GM18873 (cell line): Measurements from ENCODE around the gene TRIM26.

Experiments used
- ATAC-seq: cut with Tn5 transposase; IDR thresholded peaks from one replicate; pipeline ENCODE4 v1.9.1; 2021; ENCODE audit warnings: mild to moderate bottlenecking, moderate library complexity, moderate number of reproducible peaks; ENCODE audit not compliant: unreplicated experiment, low FRiP score

TRIM26 gene

GRCh38 chr6:30211899-30212298 lies 1.3 kb downstream of the TRIM26 start:
- no peak for ATAC-seq

DNA sequence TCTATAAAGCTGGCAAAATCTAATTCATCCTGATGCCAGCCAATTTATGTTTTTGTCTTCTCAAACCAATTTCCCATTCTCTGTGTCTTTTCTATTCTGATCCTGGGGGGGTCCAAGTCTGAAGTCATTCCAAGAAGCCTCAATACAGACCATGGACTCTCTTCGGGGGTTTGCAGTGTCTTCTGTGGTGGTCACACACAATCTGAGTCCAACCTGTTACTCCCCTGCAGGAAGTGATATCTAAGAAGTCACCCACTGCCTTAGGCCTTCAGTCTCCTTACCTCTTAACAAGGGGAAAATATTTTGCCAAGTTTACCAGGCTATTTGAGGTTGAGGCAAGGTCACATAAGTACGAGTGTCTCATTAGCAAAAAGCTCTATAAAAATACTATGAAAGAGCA lies 1.9 kb downstream of the TRIM26 start:
- ATAC-seq = no peak

DNA sequence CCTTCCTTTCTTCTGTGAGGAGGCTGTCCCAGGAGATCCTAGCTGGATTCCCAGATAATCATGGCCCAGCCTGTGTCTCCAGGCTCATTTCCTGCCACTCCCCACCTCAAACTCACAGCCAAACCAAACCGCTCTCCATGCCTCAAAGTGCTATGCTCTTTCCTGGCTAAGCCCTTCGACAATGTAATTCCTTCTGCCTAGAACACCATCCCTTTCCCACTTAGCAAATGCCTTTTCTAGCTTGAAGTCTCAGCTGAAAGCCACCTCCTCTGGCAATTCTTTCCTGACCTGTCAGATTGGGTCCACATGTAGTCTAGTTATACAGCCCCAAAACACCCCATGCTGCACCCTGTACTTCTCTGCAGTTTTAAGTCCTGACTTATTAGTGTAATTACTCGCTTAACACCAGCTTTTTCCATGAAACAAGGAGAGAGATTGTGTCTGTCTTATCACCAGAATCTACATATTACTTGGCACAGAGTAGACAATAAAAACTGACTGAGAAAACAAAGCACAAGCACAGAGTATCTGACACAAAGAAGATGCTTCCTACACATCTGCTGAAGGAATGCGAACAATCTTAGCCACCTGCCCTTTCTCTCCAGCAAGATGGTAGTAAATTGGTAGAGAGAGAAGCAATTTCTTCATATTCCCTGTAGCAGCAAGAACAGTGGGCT lies 5.4 kb downstream of the TRIM26 start:
- ATAC-seq = no peak

GRCh38 chr6:30206799-30207618 lies 6.2 kb downstream of the TRIM26 start:
- ATAC-seq = no peak

GRCh38 chr6:30206152-30206551 lies 7.1 kb downstream of the TRIM26 start:
- ATAC-seq = no peak

DNA sequence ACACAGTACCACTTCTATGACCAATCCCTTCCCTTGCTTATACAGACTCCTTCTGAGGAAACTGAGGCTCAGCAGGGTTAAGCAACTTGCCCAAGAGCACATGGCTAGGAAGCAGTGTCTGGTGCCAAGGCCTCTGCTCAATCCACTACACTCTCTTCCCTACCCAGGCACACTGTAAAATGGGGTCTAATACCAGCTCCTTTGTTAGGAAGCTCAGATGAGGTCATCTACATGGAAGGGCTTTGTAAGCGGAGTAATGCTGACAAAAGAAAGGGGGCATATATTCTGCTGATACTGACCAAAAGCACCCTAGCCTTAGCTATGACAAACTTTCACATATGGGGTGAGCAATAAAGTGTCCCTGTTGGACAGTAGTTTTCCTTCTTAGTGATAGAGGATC lies 9.1 kb downstream of the TRIM26 start:
- ATAC-seq = no peak

- no peak for ATAC-seq
These were observed 10.8 kb downstream of the TRIM26 start for GRCh38 chr6:30202366-30202765.

DNA sequence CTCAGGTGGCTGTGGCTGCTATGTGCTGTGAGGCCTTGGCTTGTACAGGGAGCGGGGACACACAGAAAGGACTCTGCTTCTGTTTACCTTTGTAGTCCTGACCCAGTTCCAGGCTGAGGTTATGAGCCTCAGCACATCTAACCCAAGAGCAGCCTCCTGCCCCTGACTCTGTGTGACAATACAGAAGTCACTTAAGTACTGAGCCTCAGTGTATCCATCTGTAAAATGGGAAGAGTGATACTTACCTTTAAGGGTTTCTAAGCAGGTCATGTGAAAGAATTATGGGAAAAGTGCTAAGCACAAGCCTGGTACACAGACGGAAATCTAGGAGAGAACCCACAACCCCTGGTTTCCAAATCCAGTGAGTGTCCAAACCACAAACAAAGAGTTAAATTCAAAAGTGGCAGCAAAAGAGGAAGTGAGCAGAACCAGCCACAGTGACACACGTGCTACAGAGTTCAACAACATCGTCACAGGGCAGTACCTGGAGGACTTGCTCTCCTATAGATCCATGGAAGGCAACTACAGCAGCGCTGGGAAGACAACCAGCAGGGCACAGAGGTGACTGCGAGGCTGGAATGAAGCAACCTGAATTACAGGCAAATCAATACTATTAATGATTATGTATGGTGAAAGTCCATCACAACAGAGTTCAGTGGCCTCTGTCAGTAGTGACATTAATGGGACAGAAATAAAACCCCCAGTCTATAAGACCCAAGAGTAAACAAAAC lies 12.5 kb downstream of the TRIM26 start:
- no peak for ATAC-seq

DNA sequence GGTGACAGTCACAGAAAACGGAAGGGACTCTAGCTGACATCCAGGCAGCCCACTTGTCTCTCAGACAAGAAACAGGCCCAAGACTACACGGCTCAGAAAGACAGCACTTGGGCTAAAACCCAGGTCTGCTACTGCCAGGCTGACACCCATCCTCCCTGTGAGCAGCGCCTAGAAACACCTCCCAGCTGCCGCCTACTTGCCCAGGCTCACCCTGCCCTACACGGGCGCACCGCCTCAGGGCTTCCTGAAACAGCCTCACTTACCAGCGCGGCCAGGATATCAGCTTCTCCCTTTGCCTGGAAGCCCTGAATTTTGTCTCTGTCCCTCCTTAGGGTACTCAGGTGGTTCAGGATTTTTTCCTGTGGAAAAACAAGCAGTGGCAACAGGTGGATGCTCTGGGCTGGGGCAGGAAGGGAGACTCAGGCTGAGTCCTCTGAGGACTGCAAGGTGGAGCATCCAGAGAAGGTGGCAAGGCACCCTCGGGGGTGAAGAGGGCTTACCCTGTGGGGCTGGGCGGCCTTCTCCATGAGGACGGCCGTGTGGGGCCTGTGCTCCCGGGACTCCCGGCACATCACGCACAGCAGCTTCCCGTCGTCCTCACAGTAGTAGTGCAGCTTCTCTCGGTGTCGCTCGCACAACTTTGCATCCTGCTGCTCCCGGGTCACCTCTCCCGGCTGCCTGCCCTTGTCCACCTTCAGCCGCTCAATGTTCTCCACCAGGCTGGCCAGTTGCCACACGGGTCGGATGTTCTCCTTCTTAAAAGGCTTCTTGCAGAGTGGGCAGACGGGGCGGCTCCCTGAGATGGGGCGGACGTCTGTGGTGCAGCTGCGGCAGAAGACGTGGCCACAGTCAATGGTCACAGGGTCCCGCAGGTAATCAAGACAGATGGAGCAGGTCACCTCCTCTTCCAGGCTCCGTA lies 14.8 kb downstream of the TRIM26 start:
- ATAC-seq = no peak

- ATAC-seq = no peak
These were observed 16.8 kb downstream of the TRIM26 start for GRCh38 chr6:30196376-30196775.

DNA sequence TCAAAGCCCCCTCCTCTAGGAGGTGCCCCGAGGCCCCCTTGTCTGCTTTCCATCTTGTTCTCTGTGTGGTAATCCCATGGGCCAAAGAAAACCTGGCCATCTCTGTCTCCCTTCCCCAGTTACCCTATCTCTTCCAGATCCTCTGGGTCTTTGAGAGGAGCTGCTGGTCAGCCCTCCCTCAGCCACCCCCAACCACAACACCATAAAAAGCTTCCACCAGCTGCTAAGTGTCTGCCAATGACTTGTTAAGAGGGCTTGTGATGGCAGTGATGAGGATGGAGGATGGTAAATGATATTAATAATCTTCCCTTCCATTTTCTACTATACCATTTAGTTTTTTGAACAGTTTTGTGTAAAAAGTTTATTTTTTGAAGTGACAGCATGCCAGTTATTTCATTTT lies 17.3 kb downstream of the TRIM26 start:
- no peak for ATAC-seq

DNA sequence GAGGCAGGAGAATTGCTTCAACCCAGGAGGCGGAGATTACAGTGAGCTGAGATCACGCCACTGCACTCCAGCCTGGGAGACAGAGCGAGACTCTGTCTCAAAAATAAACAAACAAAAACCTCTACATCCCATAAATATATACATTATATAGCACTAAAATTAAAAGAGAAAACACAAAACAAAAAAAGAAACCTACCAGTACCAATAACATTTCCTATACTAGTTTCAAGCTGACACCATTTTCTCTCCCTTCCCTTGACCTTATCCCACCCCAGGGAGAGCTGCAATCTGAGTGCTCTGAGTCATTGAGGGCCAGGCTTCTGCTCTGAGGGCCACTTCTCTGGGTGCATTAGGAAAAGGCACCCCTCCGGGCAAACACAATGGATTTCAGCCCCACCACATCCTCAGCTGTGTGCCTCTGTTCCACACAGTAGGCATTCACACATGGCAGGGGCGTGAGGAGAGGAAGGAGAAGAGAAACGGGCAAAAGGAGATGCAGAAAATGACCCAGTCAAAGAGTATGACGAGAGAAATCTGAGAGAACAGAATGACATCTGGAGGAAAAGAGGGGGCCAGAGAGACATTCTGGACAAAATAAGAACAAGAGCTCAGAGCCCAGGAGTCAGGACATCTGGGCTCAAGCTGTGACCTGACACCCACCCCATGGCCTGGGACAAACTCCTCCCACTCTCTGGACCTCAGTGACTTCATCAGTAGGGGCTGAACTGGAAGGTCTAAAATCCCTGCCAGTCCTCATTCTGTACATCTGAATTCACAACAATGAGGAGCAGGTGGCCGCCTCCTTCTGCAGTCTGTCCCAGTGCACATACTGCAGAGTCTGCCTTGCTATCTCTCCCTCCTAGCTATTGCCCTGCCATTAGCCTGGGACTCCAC lies 18.2 kb downstream of the TRIM26 start:
- no peak for ATAC-seq

GRCh38 chr6:30192076-30192475 lies 21.1 kb downstream of the TRIM26 start:
- no peak for ATAC-seq

GRCh38 chr6:30188541-30188940 lies 24.7 kb downstream of the TRIM26 start:
- no peak for ATAC-seq

DNA sequence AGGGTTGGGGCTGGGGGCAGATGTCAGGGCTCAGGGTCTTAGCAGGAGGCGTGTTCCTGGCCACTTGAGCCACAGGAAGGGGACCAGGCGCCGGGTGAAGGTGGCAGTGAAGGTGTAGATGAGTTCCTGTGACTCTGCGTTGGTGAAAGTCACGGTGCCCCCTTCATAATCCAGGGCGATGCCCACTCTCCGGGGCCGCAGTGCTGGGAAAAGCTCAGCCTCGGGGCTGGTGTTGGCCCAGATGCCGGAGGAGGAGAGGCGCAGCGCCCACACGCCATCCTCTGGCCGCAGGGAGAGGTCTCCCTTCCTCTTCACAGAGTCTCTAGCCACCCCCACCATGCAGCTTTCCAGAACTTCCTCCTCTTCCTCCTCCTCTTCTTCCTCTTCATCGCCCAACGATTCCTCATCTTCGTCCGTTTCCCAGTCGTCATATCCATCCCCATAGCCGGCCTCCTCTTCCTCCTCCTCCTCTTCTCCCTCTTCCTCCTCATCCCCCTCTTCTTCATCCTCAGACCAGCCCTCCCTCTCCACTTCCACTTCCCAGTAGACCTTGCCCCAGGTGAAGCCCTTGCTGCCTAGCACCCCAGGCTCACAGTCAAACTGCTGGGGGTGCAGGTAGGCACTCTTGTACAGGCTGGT lies 27.2 kb downstream of the TRIM26 start:
- ATAC-seq = no peak

DNA sequence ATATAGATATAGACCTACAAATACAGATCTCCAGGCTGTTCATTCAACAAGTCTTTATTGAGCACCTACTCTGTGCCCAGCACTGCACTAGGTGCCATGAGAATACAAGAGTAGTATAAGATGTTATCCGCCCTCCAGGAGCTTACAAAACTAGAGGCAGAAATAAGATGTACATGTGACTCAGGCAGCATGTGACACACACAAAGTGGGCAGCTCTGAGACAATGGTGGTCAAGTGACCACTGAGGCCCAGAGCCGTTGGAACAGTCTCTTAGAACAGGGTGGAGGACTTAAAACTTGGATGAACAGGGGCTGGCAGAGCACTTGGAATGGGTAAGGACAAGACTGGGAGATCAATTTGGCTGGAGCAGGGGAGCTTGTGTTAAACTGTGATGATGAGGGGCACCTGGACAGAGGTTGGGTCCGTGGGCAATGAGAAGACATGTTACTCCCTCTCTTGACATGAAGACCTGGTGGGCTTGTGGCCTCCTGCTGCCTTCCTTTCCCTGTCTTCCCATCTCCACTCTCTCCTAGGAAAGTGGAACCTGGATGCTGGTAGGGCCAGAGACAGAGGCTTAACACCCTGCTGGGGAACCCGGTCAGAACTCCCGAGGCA lies 28.7 kb downstream of the TRIM26 start:
- ATAC-seq = no peak

DNA sequence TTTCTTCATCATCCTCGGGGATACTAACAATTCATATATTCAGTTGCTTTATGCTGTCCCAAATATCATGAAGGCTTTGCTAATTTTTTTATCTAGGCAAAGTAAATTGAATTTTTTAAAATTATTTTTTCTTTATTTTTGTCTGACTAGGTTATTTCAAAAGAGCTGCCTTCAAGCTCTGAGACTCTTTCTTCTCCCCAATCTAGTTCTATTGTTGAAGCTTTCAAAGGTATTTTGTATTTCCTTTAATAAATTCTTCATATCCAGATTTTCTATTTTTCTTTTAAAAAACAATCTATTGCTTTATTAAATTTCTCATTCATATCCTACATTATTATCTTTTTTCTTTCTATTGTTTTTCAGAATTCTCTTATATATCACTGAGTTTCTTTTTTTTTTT lies 33.1 kb downstream of the TRIM26 start:
- no peak for ATAC-seq

GRCh38 chr6:30178837-30179236 lies 34.4 kb downstream of the TRIM26 start:
- ATAC-seq = no peak
